HG03565 (cell line): ENCODE measurements around the gene ZNF821.
A peak's percentile ranks its signal among the peaks of the same experiment; 100 is the strongest.
"Not testable (repeated sequence)": the region's sequence is repeated elsewhere in the genome, so short reads cannot be mapped to it uniquely, and the experiment has no call there.

ENCODE experiments used
- ATAC-seq: cut with Tn5 transposase; IDR thresholded peaks from one replicate; pipeline ENCODE4 v1.9.1; 2021; ENCODE audit warnings: mild to moderate bottlenecking, moderate library complexity; ENCODE audit not compliant: unreplicated experiment

ZNF821 gene

DNA sequence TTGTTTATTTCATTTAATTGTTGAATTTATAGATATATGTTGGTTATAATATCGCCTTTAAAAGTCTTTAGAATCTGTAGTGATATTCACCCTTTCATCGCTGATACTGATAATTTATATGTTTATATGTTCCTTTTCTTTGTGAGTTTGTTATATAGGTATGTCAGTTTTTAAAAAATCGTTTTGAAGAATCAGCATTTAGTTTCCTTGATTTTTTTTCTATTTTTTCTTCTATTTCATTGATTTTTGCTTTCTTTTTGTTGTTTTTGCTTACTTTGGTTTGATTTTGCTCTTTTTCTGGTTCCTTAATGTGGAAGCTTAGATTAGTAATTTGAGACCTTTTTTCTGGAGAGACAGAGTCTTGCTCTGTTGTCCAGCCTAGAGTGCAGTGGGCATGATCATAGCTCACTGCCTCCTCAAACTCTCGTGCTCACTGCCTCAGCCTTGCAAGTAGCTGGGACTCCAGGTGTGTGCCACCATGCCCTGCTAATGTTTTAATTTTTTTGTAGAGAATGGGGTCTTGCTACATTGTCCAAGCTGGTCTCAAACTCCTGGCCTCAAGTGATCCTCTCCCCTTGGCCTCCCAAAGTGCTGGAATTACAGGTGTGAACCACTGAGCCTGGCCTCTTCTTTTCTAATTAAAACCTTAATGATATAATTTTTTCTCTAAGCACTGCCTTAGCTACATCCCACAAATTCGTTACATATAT is 18.8 kb upstream of the ZNF821 start:
- no peak for ATAC-seq

DNA sequence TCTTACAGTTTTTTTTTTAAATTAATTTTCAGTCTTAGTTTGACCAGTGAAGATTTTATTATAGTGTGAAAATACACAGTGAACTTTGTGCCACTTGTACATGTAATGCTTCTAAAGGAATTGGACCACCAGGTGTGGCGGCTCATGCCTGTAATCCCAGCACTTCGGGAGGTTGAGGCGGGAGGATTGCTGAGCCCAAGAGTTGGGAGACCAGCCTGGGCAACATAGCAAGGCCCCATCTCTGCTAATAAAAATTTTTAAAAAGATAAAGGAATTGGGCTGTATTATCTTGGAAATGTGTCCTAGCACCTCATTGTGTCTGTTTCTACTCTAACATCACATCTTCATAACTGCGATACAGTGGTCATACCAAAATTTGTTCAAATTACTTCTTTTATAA is 15.2 kb upstream of the ZNF821 start:
- no peak for ATAC-seq

DNA sequence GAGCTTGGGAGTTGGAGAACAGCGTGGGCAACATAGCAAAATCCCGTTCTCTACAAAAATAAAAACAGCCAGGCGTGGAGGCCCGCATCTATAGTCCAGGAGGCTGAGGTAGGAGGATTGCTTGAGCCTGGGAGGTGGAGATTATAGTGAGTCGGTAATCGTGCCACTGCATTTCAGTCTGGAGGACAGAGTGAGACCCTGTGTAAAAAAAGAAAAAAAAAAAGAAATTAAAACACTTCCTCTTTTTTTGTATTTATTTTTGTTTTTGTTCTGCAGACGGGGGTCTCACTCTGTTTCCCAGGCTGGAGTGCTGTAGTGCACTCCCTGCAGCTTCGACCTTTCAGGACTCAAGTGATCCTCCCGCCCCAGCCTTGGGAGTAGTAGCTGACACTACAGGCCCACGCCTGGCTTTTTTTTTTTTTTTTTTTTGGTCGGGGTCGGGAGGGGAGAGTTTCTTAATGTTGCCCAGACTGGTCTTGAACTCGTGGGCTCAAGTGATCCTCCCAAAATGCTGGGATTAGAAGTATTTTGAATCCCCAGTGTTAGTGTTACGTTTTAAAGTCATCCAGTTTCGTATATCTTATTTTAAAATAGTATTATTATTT is 12.9 kb upstream of the ZNF821 start:
- ATAC-seq, result no peak

DNA sequence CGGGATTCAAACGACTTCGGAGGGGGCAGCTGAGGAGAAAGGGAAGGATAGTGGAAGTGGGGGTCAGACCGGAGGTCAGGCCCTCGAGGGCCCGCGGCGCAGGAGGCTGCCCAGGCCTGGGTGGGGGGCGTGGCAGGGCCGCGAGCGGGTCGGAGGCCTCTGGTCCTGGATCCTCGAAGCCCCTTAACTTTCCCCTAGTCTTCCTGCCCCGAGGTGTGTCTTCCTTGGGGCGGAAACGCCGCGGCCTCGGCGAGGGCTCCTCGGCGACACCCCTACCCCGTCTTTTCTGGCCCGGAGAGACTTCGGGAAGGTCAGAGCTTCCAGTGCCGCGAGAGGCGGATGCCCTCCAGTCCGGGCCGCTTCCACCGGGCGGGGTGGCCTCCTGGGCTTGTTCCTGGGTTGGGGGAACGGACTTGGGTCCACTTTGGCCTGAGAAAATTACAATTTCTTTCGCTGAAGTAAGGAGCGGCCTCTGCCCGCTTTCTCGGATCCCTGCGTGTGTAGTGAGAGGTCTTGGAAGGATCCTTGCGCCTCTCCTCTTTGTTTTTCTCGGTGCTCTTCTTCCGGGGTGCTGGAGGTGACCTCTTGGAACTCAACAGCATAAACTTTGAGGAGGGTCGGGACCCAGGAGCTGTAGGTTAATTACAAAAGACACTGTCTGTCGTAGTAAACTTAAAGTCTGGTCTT is 11.8 kb upstream of the ZNF821 start:
- ATAC-seq, result peak; percentile 11

DNA sequence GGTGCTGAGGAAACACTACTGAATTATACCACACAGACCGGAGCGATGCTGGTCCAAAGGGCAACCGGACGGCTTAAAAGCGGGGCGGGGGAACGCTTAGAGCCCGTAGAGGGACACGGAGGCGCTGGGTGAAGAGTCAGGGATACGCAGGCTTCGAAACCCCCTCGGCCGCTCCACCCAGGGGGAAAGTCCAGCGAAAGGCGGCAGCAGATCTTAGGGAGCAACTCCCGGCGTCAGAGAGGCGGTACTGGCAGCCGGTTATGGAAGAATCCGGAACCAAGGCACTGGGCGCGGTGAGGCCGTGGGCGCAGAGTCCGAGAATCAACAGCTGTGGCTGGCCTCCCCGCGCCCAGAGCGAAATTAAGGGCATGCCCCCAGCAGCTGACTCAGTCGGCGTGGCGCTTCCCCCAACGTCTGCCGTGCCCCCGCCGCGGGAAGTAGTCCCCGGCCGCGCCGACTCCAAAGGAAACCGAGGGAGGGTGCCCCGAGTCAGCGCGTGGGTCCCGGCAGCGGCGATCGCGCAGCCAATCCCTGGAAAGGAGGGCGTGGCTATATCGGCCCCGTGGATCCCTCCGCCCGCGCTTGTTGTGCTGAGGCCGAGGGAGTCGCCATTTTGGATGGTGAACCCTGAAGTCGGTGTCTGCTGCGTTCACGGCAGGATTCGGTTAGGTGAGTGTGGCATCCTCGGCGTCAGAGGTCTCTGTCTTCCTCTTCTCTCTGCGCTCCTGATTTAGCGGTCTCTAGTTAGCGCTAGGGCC is 11.1 kb upstream of the ZNF821 start, which contains the start of gene IST1:
Gene IST1, plus strand, starts transcription at position 611 of the 758 bp plus-strand sequence. CDS start 20,110 bp downstream, outside the sequence.
- ATAC-seq, result peak; percentile 68

DNA sequence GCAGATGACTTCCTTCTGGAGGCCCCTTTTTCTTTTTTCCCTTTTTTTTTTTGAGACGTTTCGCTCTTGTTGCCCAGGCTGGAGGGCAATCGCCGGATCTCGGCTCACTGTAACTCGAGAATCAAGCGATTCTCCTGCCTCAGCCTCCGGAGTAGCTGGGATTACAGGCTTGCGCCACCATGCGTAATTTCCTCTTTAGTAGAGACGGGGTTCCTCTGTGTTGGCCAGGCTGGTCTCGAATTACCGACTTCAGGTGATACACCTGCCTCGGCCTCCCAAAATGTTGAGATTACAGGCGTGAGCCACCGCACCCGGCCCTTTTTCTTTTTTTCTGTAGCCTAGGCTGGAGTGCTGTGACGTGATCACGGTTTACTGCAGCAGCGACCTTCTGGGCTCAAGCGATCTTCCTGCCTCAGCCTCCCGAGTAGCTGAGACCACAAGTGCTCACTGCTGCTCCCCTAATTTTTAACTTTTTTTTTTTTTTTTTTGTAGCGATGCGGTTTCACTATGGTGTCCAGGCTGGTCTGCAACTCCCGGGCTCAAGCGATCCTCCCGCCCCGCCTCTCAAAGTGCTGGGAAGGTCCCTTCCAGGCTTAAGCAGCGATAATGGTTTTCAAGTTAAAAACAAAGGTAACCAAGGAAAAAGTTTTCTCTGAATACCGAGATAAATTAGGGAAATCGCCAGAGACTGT is 10.4 kb upstream of the ZNF821 start:
- no peak for ATAC-seq

DNA sequence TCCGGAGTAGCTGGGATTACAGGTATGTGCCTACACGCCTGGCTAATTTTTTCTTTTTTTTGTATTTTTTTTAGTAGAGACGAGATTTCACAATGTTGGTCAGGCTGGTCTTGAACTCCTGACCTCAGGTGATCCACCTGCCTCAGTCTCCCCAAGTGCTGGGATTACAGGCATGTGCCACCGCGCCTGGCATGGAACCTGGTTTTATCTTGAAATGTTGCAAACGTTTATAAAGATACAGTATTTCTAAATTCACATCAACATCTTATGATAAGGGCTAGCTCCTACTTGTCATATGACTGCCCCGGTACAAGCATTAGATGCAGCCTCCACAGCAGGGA is 9.9 kb upstream of the ZNF821 start:
- ATAC-seq, result no peak

DNA sequence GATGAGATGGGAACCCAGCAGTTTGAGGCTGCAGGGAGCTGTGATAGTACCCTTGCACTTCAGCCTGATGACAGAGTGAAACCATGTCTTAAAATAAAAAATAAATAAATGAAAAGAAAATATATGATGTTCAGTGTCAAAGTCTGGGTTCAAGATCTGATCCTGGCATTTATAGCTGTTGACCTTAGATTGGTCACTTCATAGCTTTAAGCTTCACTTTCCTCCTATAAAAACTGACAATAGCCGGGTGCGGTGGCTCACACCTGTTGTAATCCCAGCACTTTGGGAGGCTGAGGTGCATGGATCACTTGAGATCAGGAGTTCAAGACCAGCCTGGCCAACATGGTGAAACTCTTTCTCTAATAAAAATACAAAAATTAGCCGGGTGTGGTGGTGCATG is 5.2 kb upstream of the ZNF821 start:
- no peak for ATAC-seq

DNA sequence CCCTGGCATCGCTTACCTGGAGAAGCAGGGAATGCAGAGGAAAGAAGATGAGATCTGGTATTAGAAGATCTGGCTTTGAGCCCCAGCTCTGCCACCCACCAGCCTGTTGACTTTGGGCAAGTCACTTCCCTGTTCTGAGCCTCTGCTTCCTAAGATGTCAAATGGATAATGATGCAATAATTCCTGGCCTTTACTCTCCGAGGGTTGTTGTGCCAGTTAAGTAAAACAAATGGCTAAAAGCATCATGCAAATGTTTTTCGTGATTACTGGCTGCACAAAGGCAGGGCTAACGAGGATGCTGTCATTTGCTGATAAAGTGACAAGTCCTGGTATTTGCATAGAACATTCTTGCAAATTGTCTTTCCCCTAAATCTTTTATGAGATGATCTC is 1.3 kb upstream of the ZNF821 start:
- no peak for ATAC-seq

DNA sequence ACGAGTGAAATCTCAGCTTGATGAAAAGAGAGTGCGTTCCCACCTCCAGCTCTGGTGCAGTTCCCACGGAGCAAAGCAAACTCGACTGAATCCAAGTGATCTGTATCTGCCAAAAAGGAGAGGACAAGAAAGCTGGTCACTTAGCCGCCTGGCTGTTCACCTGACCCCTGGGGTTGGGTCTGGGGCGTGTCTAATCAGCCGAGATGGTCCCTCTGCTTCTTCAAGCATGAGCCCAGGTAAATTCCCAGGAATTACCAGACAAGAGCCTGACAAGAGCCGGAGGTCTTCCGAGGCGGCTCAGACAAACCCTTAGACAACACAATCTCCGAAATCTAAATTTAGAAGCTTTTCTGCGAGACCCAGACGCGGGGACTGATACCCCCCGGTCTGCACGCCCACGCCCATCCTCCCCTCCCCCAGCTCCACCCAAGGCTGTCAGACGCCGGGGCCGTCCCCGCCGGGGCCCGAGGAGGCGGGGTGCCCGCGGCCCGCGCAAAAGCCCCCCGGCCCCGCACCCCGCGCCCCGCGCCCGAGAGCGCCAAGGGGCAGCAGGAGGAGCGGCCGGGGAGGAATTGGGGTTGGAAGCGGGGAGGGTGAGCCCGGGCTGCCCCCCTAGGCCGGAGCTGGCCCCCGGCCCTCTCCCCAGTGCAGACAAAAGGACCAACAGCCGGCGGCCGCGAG is 674 bp downstream of the ZNF821 start:
- ATAC-seq, result no peak

DNA sequence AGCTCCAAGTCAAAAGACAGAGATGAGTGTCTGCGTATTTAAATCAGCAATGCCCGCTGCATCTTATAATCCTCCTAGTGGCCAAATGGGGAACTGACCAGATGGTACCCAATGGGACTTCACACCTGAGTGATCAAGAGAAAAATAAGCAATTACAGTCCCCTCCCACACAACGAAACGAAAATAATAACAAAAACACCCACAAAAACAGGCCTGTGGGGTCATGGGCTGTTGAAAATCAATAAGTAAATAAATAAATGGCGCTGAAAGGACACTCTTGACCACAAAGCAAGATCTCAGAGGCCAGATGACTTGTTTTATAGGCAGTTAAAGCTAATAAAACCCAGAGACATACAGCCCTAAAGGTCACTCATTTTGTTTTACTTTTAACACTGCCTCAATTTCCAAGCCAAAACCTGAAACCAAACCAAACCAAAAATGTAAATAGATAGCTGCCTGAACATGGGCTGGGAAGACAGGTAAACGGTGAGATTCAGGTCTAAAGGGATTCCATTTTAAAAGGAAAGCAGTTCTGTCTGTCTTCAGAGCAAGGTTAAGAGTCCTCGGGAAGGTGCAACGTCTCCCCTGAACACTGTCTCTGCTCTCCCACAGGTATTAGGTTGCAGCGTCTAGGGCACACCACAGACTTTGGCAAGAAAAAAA is 1.3 kb downstream of the ZNF821 start:
- ATAC-seq, result peak; percentile 36

DNA sequence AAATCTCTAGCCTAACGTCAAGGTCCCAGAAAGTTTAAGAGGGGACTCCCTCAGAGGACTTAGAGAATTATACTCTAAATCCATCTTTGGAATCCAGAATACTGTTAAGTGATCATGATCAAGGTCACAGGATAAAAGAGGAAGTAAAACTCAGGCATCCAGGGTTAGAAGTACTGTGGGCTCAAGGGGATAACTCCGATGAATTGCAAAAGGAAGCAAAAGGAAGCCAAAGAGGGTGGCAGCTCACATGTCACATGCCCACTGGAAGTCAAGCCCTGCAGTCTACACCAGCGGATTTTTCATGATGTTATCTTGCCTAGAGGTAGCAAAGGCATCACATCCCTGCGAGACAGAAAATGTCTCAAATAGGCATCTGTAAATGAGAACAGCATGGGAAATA is 3.8 kb downstream of the ZNF821 start:
- ATAC-seq, result no peak

DNA sequence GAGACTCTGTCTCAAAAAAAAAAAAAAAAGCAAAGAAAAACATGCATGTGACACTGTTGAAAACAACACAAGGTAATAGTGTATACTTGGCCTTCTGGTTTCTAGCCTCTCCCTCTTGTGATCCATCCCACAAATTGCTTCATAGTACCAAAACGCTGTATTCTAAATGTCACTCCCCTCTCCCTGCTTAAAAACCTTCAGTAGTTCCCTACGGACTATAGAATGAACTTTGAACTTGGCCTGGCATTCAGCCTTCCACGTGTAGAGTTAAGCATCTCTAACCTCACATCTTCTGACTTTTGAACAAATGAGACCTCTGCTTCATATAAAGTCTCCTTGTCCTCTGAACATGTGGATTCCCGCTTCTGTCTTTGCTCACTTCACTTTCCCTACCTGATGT is 5.1 kb downstream of the ZNF821 start:
- ATAC-seq, result no peak

DNA sequence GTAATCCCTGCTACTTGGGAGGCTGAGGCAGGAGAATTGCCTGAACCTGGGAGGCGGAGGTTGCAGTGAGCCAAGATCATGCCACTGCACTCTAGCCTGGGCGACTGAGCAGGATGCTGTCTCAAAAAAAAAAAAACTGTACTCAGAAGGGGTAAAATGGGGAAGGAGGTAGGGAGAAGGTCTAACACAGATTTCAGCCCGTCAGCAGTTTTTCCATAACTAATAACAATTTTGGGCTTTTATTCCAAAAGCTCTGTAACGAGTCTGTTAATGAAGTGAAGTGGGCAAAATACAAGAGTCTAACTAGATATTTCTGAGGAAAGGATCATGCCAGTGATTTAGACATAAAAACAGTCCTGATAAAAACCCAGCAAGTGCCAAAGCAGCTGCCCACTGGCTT is 10.8 kb downstream of the ZNF821 start:
- ATAC-seq, result no peak

DNA sequence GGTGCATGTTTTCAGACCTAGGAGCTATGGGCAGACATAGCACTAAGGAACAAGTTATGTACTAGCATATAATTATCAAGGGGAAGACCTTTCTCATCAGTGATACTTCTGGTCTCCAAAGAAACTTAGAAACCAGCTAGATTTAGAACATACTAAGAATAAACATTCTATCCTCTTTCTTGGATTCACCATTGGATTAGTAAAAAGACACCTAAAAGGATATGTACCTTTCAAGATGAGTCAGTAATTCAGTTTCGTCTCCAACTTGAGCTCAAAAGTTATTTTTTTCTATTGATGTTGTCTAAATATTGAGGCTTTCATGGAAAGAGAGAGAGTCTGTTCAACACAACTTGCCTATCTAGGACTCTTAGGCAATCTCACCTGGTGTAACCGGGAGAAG is 13.2 kb downstream of the ZNF821 start:
- ATAC-seq, result no peak

DNA sequence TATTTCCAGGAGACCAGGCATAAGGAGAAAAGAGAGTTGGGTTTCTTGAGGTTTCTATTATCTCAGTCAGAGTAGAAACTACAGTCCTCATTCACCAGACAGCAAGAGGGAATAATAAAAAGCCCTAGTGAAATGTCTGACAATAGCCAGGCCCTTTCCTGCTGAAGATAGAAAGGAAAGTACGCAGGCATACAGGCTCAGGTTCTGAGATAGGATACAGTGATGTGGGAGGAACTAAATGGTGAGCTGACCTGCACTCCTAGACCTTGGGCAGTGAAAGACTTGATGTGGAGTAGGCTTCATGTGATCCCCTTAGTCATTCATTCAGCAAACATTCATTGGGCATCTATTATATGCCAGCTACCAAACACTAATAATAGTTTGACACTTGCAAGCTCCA is 14.9 kb downstream of the ZNF821 start:
- ATAC-seq, result no peak

DNA sequence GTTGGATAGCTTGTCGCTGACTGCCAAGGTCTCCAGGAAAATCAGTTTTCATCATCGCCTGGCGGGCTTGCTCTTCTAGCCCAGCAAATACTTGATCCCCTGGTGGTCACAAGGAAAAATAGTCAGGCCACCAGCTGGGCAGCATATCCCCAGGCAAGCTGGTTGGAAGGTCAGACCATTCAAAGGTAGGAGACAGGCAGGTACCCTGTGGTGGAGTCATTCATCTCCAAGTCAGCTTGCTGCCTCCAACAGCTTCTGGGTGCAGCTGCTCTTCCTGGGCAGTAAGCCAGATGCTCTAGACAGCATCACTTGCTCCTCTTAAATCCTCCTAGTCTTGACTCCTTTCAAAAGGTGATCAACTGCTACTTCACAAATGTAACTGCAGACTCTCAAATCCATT is 16.0 kb downstream of the ZNF821 start:
- ATAC-seq, result no peak

DNA sequence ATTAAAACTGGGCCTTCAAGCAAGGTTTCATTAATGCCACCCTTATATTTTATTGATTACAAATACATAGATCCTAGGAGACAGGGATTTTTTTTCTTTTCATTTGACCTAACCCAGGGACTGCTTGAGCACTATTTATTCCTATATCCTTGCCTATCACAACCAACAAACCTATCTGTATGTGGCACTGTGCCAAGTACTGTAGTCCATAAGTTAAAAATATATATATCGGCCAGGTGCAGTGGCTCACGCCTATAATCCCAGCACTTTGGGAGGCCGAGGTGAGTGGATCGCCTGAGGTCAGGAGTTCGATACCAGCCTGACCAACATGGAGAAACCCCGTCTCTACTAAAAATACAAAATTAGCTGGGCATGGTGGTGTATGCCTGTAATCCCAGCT is 16.8 kb downstream of the ZNF821 start:
- ATAC-seq, result not testable (repeated sequence)

DNA sequence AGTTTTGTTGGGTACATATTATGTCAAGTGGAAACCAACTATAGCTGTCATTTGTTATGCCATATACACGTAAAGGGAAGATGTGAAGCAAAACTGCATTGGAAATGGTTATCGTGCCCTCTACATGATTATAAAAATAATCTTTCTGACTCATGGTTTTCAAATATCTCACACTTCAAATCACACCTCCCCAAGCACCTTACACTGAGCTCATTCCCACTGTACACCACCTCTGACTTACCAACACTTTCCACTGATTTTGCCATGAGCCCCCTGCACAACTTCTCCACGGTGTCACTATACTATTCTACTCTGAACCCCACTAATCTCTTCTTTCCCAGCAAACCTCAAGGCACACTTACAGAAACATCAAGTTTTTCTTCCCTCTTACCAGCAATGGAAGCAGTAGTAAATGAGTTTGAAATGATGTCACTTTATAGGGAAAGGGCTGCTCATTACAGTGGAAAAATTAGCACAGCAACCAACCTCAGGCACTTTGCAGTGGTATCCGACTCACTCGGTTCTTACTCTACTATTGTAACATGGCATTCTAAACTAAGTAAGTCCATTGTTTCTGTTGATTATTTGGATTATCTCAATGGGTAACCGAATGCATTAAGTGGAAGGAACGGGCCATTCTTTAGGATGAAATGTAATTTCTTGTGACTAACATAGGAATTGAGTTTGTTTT is 18.7 kb downstream of the ZNF821 start:
- no peak for ATAC-seq
